HG03439 (cell line): ENCODE measurements around the gene PCCA.

Experiments
- ATAC-seq: cut with Tn5 transposase; IDR thresholded peaks from one replicate; pipeline ENCODE4 v1.9.1; 2021; ENCODE audit warnings: mild to moderate bottlenecking, moderate library complexity; ENCODE audit not compliant: unreplicated experiment

Gene PCCA

DNA sequence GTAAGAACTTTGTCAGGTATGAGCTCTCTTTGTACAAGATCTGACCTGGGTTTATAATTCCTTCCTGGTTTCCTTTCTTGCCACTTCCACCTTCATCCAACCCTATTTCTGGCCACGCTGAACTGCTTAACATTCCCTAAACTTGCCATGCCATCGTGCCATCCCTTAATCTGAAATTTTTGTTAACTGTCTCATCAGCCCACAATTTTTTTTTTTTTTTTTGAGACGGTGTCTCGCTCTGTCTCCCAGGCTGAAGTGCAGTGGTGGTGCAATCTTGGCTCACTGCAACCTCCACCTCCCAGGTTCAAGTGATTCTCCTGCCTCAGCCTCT lies 355.1 kb downstream of the PCCA start:
- no peak for ATAC-seq

DNA sequence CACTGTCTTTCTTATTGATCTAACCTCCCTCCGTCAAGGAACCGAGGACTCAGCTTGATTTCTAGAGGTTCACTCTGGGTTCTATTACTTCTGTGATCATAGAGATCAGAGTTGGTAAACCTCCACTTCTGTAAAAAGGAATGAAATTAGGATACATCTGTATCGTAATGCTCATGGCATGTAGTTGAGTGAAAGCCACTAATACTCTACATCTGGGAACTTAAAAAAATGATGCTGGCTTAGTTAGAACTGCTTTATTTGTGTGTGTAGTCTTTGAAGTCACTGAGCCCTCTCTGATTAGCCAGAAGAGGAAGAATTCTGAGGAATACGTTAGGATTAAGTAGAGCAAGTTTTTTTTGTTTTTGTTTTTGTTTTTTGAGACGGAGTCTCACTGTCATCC lies 358.9 kb downstream of the PCCA start:
- no peak for ATAC-seq

DNA sequence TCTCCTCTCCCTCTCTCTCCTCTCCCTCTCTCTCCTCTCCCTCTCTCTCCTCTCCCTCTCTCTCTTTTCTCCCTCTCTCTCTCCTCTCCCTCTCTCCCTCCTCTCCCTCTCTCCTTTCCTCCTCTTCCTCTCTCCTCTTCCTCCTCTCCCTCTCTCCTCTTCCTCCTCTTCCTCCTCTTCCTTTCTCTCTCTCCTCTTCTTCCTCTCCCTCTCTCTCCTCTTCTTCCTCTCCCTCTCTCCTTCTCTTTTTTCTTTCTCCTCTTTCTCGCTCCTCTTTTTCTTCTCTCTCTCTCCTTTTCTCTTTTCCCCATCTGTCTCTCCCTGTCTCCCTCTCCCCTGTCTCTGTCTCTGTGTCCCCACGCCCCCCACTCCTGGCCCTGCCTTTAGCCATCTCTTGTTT lies 363.0 kb downstream of the PCCA start:
- no peak for ATAC-seq

DNA sequence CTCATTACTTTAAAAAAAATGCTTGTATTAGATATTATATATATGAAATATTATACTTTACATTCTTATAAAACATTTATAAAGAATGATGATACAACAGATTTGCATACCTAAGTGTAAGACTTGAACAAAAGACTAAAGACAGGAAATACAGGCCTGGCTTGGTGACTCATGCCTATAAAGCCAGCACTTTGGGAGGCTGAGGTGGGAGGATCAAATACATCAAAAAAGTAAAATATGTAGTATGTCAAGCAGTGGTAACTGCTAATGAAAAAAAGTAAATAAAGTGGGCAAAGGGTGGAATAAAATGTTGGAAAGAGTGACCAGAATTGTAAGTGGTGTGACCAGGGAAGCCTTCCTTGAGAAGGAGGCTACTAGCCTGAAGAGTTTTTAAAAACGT lies 366.0 kb downstream of the PCCA start:
- ATAC-seq = no peak

DNA sequence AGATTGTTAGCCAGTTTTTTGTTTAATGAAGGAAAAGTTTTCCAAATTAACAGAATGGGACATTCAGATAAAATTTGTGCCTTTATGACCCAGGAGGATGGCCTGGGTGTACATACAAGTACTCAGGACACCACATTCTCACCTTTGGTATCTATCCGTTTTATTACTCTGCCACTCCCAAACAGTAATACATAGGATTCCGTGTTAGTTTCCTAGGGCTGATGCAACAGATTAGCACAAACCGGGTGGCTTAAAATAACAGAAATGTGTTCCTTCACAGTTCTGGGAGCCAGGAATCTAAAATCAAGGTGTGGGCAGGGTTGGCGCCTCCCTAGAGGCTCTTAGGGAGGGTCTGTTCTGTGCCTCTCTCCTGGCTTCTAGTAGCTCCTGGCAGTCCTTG lies 369.8 kb downstream of the PCCA start:
- no peak for ATAC-seq

DNA sequence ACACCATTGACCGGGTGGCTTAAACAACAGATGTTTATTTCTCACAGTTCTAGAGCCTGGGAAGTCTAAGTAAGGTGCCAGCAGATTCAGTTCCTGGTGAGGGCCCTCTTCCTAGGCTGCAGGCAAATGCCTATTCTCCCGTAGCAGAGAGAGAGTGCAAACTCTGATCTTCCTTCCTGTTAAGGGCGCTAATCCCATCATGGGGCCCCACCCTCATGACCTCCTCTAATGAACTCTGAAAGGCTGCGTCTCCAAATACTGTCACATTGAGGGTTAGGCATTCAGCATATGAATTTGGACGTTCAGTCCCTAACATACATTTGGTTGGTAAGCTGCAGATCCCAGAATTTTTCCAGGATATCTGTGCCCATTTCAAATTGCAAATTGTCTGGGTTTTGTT lies 370.9 kb downstream of the PCCA start:
- ATAC-seq = no peak

DNA sequence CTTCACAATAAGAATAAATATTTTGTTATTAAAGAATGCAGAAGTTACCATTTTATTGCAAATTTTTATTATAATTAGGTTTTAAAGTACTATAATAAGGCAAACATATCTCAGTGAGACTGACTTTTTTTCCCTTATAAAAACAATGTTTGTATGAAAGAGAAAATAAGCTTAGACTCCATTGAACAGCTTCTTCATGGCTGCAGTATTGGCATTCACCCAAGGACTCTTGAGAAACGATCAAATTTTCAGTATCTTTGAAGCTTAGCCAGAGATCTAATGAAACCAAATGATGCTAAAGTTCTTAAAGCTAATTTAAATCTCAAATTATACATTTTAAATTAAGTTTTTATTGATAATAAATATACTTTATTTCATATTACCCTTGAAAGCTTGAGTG lies 371.4 kb downstream of the PCCA start:
- ATAC-seq = no peak

DNA sequence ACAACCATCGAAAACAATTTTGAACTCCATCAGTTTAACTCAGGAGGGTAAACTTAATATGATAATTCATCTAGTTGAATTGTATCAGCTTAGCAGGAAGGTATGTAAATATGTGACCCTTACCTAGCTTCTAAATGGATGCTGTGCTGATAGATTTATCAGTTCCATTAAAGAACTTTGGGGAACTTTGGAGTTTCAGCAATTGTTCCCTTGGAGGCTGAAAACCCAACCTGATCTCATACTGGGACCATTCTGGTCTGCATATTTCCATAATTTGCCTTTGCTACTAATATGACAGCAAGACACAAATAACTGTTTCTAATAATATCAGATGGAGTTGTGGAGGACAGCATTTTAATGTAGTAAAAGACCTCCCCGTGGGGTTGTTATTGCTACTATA lies 371.9 kb downstream of the PCCA start:
- ATAC-seq = no peak

DNA sequence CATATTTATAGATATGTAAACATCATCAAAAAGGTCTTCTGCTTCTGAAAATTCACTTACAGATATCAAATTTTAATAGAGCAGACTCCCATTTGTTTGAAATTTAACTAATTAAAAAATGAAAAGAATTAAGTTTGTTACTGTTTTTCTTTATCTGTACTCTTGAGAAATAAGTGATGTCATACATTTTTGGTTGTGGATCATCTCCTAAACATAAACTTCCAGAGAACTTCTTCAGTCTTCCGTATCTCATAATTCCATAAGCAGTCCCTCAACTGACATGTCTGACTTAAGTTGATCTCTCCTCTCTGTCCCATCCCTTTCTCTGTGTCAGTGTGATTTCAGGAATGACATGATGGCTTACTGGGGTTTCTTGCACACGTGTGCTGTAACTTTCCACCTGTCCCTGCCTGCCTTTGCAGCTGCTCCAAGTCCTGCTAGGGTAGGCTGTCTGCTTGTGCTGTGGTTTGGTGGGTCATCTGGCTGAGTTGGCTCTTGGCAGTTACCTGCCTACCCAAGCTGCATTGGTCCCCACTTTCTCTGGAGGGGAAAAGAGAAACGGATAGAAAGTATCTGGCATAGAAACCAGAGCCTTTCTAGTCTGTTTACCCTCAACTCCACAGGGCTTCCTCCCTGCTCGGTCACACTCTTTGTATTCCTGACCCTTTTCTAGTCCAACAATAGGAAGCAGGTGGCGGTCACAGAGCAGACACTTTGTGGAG lies 372.6 kb downstream of the PCCA start:
- no peak for ATAC-seq

DNA sequence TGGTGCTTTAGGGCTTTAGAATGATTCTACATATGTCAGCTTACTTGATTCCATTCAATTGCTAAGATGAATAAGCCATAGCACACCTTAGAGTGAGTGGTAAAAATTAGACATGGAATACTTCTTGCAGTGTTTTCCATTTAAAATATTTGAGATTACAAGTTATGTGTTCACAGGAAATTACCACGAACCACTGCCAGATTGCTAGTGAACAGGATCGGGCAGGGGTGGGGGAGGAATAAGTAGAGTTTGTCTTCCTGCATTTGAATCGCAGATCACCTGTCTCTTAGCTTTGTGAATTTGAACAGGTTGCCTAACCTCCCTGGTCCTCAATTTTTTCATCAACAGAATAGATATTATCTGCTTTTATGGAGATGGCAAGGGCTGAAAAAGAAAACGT lies 375.1 kb downstream of the PCCA start:
- ATAC-seq = no peak

DNA sequence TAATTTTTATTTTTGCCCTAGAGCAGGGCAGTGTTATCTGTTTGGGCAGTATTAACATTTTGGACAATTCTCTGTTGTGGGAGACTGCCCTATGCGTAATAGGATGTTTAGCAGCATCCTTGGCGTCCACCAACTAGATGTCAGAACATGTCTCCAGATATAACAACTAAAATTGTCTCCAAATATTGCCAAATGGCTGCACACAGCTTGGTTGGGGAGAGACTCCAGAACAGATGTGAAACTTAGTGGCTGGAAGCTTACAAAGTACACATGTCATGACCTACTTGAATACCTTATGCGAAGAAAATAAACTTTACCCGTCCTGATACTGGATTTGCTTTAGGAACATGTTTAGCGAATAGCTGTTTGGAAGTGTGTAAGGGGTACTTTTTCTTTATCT lies 376.7 kb downstream of the PCCA start:
- ATAC-seq = no peak

DNA sequence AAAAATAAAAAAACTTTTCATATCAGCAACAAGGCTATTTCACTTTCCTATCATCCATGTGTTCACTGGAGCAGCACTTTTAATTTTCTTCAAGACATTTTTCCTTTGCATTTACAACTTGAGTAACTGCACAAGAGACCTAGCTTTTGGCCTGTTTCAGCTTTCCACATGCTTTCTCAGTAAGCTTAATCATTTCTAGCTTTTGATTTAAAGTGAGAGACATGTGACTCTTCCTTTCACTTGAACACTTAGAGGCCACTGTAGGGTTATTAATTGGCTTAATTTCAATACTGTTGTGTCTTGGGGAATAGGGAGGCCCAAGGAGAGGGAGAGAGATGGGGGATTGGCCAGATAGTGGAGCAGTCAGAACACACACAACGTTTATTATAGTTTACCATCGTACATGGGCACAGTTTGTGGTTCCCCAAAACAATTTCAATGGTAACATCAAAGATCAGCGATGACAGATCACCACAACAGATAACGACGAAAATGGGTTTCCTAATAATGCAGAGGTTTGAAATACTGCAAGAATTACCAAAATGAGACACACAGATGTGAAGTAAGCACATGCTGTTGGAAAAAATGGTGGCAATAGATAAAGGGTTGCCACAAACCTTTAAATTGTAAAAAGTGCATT lies 382.1 kb downstream of the PCCA start:
- ATAC-seq = no peak

DNA sequence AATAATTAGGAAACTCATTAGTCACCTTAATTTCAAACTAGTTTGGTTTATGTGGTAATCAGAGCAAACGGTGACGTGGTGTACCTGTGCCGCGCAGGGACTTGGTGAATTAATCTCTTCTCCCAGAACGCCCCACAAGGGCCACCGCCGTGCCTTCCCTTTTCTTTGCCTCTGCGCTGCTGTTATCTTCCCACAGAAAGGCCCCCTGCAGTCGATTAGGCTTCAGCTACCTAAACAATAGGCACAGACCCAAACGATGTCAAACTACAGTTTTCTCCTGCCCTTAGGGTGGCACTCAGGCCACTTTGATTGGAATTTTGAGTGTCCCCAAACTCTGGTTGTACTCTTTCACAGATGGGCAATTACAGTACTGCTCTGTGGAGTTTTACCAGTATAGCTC lies 384.2 kb downstream of the PCCA start:
- ATAC-seq = no peak

DNA sequence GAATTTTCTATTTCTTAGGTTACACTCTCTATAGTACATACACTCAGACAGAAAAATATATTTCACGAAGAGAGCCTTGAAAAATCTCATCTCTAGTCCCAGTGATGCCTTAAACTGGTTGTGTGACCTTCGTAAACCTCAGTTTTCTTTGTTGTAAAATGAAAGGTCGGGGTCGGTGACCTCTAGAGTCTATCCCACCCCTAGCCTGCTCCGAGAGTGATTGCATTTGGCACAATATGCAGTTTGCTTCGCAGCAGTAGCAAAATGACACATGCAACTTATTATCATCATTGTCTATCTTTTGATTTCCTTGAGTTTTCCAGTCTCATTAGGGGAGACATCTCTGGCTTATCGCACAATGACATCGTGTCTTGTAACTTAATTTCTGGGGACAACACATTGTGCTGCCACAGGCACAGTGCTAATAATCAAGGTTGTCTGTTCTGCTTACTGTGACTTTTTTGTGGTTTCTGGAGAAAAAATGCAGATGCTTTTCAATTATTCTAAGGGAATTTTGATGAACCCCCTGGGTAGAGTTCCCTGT lies 384.7 kb downstream of the PCCA start:
- ATAC-seq = no peak

DNA sequence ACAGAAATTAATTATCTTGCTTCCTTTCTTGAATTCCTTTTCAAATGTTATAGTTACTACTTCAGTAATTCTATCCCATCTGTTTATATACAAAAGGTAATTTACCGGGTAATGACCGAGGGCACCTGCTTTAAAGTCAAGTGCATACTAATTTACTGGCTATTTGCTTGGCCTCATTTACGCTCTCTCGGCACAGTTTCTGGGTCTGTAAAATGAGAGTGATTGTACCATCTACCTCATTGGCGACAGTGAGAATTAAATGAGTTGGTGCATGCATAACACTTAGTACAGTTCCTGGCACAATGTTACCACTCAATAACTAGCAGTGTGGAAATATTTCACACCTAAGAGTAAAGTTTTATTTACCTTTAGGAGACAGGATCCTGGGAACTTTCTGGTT lies 388.1 kb downstream of the PCCA start:
- ATAC-seq = no peak

DNA sequence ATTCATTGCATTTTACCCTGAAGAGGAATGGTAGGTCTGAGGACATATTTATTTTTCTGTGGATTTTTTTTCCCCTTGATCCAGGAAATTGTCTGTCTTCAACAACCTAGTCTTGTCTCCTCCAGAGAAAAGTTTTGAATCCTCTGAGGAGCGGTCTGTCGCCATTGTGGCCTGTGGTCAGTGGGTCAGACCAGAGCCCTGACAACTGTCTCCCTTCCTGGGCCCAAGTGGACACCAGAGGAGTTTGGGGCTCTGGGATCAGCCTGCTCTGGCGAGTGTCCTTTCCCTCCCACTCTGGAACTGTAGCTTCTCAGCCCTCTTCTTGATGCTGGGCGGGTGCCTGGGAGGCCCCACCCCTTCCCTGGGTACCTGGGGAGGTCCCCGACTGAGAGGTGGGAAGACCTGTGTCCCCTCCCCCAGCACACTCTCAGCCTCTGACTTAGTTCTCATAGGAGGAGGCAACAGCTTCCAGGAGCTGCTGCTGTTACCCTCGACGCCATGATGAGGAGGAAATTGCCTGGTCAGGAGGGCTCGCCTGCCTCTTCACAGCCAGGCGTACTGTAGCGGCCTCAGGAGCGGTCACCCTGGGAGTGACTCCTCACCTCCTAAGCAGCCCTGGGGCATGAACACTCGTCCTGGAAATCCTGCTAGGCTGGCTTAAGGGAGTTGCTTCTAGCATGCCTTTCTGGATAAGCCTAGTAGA lies 389.4 kb downstream of the PCCA start:
- no peak for ATAC-seq

DNA sequence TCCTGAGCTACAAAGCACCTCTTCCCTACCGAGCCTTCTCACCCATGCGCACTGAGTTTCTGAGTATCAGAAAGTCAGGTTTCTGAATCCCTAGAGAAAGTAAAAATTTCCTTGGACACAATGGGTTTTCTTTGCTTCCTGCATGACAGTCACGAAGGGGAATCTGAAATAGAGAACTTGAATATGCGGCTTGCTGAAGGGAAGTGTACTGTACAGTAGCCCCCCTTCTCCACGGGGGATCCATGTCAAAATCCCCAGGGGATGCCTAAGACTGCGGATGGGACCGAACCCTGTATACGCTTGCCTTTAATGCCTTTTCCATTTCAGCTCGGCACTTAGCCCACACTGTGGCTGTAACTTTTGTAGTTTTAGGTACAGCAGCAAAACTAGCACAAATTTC lies 391.8 kb downstream of the PCCA start:
- ATAC-seq = no peak

DNA sequence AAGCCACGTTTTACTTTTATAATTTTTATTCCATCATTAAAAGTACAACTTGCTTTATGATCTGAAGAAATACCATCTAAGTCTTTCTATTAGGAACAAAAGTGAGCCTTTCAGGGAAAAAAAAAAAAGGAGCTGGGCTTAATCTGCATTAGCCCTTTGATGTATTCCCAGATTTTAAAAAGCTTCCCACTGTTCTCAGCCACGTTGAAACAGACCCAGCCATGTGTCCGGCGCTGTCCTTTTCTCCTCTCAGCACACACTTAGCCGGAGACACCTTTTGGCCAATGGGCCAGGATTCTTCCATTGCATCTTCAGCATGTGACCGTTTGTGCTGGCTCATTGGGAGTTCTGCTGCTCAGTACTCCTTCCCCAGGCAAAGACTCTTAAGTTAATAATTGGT lies 394.2 kb downstream of the PCCA start:
- ATAC-seq = no peak

DNA sequence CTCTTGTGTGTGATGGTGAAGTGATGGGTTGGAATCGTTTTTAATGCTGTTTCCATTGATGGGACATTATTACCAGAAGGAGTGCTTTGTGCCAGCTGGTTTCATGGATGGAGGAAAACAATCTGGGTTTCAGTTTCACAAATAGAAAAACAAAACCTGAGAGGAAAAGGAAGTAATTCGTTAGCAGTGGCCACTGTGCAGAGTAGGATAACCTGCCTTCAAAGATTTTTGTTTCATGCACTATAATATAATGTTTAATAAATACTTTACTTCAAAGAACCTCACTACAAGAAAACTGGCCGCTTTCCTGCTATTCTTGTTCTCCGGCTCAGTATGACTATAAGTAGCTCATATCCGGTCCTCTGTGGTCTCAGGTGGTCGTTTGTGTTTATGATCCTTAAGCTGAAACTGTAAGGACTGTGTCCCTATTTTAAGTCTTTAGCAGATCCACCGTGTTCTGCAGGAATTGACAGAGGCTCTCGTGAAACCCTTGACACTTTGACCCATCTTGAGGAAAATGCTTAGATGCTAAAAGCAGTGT lies 395.0 kb downstream of the PCCA start:
- ATAC-seq = no peak

DNA sequence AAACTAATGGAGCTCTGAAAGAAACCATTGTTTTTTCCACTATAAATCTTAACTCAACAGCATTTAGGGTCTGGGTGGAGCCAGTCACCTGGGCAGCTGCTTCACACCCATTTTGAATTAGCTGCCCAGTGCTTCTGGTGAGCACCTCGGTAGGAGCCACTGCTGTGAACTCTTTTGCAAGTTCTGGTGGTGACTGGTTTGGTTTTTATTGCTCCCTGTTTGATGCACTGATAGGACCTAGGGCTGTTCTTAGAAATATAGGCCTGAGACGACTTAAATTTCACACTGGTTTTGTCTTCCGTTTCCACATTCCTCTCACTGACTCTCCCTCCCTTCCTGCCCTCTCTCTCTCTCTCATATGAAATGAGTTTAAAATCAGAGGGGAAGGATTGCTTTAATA lies 395.8 kb downstream of the PCCA start:
- ATAC-seq = no peak

DNA sequence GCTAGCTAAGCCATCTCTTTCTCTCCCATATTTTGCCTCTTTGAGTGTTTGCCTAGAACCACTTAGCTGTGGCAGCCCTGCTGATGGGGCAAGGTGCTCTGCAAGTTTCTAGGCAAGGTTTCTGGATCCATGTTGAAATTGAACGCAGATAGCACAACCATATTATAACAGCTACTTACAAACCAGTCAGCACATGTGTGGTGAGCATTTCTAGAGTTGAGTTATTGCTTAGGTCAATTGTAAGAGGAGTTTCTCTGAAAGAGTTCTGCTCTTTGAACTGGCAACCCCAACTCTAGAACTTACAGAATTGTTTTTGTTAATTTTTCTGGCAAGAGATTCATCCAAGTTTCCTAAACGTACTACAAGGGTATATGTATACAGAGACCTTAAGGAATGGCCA lies 396.4 kb downstream of the PCCA start:
- no peak for ATAC-seq

DNA sequence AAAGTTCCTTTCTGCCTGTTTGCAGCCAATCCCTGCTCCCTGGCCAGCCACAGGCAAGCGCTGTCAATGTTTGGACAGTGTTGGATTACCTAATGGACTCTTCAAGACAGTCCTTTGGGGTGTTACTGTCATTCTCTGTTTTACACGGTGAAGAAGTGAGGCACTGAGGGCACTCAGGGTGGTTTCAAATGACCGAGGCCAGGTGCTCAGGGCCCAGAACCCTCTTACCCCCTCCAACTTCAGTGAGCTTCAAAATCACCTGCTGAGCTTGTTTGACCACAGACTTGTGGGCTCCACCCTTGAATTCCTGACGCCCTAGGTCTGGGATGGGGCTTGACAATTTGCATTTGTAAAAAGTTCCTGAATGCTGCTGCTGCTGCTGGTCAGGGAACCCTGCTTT lies 401.8 kb downstream of the PCCA start:
- ATAC-seq = no peak
